C4-2B (cell line): ENCODE data around the gene POLR2L.

Source experiments
- H3K27ac ChIP-seq: fragments of 450-650 bp; 2 replicates; pipeline ENCODE4 v1.5.1; 2017
- CTCF ChIP-seq: fragments of 450-650 bp; conservative IDR thresholded peaks from 2 replicates; pipeline ENCODE4 v1.5.1; 2017; ENCODE audit warnings: mild to moderate bottlenecking
- ZFX ChIP-seq: fragments of 450-650 bp; IDR thresholded peaks from 2 replicates; pipeline ENCODE4 v1.6.1; 2017

POLR2L gene

GRCh38 chr11:831118-831864 lies 11.0 kb downstream of the POLR2L start:
- TF ChIP-seq ZFX (no peak), CTCF (no peak)
- peak overlapping the region; percentile 97 for H3K27ac ChIP-seq

GRCh38 chr11:830295-831117 lies 11.8 kb downstream of the POLR2L start:
- H3K27ac ChIP-seq = no peak overlapping the region
- TF ChIP-seq CTCF (no peak), ZFX (no peak)

- H3K27ac ChIP-seq = no peak overlapping the region; the same call in 1 of the 2 replicates
- no peak for TF ChIP-seq ZFX
- no peak for TF ChIP-seq CTCF
These were observed 12.5 kb downstream of the POLR2L start for GRCh38 chr11:829847-830294.

- peak overlapping the region; percentile 98 for H3K27ac ChIP-seq
- TF ChIP-seq ZFX (no peak), CTCF (no peak)
These were observed 13.0 kb downstream of the POLR2L start for GRCh38 chr11:829176-829846.

GRCh38 chr11:828506-829175 lies 13.7 kb downstream of the POLR2L start:
- TF ChIP-seq CTCF (no peak), ZFX (no peak)
- peak overlapping the region; percentile 98 for H3K27ac ChIP-seq

- peak within 1 kb of the TSS; percentile 98 for H3K27ac ChIP-seq
- TF ChIP-seq ZFX (no peak), CTCF (no peak)
These were observed 14.5 kb downstream of the POLR2L start, which contains the start of gene CRACR2B for GRCh38 chr11:827897-828192. CRACR2B (plus strand) TSS chr11:827919; CDS start chr11:828608, 689 bp downstream.
